HG03039 (cell line): ENCODE data around the gene HS1BP3.
A peak's percentile ranks its signal among the peaks of the same experiment; 100 is the strongest.

Source experiments
- ATAC-seq: cut with Tn5 transposase; IDR thresholded peaks from one replicate; pipeline ENCODE4 v1.9.1; 2021; ENCODE audit warnings: mild to moderate bottlenecking, moderate library complexity; ENCODE audit not compliant: unreplicated experiment

The HS1BP3 gene

GRCh38 chr2:20604401-20604911 lies 46.4 kb downstream of the HS1BP3 start:
- no peak for ATAC-seq

DNA sequence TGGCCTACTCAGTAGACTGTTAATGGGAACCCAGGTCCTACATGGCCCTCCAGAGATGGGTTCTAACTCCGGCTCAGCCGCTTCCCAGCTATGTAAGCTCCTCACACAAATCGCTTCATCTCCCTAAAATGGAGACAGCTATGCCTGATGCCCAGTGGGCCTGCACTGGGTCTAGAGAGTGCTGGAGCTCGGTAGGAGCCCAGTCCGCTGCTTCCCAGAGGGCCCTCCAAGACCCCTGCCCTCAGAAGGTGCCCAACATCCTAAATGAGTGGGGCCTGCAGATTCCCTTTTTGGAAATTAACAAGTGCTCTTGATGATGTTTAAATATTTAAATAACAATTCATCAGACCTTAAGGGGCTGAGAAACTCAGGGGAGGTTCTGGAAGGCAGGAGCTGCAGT lies 47.1 kb downstream of the HS1BP3 start:
- no peak for ATAC-seq

- ATAC-seq: no peak
Measured at GRCh38 chr2:20602803-20603202, 48.1 kb downstream of the HS1BP3 start.

DNA sequence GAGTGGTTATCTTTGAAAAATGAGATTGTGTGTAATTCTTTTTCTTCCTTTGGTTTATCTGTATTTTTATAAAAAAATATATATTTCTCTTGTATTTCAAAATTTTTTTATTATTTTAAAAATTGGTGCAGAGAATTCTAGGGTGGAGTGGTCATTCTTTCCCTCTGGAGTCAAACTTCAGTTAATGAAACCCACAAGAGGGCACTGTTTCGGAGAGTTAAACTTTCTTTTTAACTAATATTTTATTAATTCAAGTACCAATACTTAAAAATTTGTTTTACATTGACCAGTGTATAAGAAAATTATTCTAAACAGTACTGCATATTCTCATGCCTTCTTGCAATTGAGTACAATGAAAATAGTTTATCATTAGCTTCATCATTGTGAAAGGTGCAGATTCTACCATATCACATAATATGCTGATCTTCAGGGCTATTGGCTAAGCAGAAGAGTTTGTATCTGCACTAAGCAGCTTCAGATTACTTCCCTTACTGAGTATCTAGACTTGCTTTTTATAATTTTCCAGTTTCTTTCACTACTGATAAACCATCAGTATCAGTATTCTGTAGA lies 50.1 kb downstream of the HS1BP3 start:
- ATAC-seq: no peak

DNA sequence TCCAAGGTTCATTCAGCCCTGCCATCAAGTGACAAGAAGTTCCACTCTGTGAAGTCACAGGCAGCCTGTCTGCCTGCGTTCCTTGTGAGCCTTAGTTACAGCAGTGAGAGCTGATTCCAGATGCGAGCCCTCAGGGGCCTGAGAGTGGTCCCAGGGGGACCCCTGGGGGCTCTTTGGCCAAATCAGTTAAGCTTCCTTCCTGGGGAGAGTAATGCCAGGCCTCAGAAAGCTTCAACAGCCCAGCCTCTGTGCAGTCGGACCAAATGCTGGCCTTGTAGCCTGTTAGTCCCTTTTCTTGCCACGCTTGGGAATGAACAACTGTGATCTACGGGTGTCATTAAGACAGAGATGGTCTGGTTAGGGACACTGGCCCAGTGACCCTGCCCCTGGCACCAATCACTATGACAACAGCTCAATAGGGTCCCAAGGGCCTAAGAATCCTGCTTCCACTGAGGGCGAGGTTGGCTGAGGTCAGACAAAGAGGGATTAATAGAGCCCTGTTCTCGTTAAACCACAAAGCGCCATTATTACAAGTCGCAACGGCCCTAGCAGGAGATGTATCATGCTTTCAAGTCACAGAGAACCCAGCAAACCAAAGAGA lies 50.9 kb downstream of the HS1BP3 start:
- no peak for ATAC-seq

GRCh38 chr2:20599001-20599600 lies 51.8 kb downstream of the HS1BP3 start:
- ATAC-seq: no peak

- ATAC-seq: no peak
Measured at GRCh38 chr2:20597860-20598183, 53.1 kb downstream of the HS1BP3 start.

GRCh38 chr2:20596973-20597859 lies 53.7 kb downstream of the HS1BP3 start:
- no peak for ATAC-seq

DNA sequence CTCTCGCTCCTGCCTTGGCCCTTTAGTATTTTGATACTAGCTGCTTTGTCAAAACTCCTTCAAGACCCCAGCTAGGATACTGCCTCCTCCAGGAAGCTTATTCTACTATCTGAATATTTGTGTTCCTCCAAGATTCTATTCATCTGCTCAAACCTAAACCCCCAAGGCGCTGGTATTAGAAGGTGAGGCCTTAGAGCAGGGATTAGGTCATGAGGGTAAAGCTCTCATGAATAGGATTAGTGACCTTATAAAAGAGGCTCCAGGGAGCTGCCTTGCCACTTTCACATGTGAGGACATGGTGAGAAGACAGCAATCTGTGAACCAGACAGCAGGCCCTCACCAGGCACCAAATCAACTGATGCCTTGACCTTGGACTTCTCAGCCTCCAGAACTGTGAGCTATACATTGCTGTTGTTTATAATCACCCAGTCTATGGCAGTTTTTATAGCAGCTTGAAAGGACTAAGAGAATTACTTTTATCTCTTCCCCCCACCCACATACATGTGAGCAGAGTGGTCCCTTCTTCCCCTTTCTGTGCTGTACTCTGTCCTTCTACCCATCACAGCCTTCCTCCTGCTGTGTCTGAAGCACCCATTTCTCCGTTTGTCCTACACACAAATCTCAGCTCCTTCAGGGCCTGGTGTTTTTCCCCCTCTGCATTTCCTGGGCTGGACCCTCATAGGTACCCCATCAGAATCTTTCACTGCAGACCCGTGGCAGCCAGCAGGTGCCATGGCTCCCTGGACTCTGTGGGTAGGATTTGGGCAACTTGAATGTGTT lies 54.5 kb downstream of the HS1BP3 start:
- no peak for ATAC-seq

GRCh38 chr2:20595439-20596192 lies 55.3 kb downstream of the HS1BP3 start:
- ATAC-seq: peak; percentile 90

DNA sequence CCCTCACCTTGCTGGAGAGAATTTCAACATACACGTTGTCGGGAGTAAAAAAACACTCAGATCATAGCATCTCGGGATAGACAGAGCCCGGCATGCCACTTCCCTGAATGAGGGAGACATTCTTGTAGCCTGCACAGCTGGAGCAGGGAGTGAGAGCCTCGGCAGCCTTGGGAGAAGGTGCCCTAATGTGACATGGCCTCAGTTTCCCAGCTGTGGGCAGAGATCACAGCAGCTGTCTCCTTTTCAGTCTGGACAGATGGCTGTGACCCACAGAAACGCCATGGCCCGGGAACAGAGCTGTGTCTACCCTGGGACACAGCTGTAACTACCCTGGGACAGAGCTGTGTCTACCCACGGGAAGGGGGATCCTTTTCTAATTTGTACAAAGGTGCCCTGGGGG lies 55.9 kb downstream of the HS1BP3 start:
- no peak for ATAC-seq

DNA sequence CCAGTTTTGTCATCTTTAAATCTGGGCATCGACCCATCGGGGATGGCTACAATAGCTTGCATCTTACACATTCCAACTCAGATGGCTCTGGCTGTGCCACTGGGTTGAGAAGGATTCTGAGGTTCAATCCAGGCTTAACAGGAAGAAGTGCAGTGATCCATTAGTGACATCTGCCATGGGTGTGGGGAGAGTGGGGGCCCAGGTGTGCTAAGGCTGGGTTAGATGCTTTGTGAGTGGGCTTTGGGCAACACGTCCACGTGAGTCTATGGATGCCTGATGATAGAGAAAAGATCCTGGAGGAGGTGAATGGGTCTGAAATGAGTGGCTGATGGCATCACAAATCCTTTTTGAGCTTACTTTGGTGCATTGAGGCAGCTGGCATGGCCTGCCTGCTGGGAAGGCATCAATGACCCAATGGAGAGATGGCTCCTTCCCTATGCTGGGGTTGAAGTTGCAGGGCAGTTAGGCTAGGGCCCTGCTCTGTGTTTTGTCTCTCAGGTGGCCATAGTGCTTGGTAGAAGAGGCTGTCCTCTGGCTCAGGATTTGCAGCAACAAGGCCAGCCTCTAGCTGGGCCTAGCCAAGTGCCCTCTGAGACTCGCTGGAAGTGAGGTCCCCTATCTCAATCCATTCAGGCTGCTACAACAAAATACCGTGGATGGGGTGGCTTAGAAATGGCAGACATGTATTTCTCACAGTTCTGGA lies 56.7 kb downstream of the HS1BP3 start:
- ATAC-seq: no peak

DNA sequence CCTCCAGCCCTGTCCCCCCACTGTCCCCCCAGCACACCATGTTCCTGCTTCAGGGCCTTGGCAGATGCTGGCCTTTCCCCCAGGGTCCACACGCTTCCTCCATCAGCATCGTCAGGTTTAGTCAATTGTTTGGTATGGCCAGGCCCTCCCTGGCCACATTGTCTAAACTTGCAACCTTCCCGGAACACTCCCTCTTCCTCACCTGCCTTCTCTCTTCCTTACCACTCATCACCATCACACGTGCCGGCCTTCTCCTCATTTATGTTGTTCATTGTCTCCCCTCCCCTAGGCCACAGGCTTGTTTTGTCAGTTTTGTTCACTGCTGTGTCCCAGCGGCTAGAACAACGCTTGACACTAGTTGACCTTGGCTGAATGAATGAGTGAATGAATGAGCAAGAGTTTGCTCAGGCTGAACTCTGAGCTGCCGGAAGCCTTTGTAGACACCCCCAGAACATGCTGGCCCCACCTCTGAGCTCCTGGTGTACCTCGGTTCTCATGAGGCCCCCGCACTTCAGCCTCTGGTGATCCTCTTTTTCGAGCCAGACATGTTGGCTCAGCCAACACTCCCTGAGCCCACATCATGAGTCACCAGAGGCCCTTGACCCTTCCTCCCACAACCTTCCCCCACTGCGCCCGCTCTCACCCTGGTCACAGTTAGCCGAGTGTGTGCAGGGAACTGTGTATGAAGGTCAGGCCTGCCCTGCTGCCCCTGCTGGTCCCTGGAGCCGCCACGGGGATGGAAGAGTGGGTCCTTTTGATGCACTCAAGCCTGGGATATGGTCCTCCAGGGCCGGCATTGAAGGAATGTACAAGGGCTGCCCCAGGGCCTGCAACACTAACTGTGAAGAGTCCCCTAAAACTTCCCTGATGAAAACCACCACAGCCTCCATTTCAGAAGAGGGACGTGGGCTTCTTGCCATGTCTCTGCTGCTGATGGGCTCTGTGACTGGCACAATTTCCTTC lies 57.5 kb downstream of the HS1BP3 start:
- ATAC-seq: no peak

GRCh38 chr2:20592106-20593071 lies 58.5 kb downstream of the HS1BP3 start:
- ATAC-seq: no peak

DNA sequence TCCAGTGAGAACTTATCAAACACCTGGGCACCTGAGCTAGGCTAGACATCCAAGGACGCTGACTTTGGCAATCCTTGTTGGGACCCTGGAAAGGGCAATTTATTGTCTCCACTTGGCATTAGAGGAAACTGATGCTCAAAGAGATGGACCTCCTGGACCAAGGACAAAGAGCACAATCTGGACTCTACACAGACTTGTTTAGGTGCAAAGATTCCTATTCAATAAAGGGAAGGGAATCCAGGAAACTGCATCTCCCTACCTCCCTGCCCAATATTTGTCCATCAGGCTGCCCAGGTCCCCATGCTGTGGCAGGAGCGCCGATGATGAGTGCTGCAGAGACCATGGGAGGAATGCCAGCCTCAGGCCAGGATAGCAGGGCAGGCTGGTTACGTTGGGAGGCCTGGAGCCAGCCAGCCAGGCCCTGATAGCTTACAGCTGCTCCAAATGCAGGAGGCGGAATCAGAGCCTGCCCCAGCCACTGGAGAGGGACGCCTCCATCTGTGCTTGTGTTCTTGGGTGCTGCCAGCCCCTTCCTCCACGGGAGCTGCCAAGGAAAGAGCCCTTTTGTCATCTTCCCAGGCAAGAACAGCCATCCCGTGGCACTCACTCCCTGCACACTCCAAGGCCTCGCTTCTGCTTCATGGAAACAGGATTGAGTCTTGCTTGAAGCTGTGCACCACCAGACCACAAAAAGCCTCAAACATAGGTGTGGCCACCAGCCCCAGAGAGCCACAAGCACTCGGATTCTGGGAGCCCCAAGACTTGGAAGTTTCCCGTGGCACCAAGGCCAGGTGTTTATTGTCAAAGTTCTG lies 60.0 kb downstream of the HS1BP3 start:
- no peak for ATAC-seq

DNA sequence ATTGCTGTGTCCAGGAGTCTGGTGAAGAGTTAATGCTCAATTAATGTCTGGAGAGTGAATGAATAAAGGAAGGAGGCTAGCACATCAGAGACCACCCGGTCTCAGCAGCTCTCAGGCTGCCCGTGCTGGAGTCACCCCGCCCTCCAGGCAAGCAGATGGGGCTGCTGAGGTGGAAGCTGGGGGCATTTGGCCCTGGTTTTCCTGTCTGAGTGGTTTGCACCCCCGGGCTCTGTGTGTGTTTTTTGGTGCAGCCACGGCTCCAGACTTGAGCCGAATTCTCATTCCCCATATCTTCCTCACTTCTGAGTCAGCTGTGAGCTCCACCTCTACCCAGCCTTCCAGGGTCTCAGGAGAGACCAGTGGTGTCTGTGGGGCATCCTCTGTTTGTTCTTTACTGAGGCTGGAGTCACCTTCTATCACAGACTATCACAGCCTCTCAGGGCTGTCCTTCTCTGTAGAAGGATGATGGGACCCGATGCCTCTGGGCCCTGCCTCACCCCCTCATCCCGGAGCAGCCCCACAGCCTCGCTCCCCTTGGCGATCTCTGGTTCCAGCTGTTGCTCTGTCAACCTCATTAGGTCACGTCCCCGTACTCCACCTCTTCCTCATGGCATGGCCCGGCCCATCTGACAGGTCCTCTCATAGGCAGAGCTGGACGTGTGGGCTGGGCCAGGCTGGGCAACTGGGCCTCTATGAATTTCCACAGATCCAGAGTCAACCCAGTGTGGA lies 60.8 kb downstream of the HS1BP3 start:
- ATAC-seq: no peak
